HuH-7 (cell line): ENCODE results near the gene FAM210A.

Experiments used
- DNase-seq: peaks from one replicate; pipeline ENCODE4 v3.0.0; 2011; ENCODE audit warnings: low spot score

The FAM210A gene

GRCh38 chr18:13621886-13622619 is 104.3 kb downstream of the FAM210A start:
- no peak for DNase-seq

GRCh38 chr18:13621446-13621849 is 104.9 kb downstream of the FAM210A start:
- no peak for DNase-seq

- DNase-seq: no peak
These were observed 105.4 kb downstream of the FAM210A start for GRCh38 chr18:13620818-13621445.

DNA sequence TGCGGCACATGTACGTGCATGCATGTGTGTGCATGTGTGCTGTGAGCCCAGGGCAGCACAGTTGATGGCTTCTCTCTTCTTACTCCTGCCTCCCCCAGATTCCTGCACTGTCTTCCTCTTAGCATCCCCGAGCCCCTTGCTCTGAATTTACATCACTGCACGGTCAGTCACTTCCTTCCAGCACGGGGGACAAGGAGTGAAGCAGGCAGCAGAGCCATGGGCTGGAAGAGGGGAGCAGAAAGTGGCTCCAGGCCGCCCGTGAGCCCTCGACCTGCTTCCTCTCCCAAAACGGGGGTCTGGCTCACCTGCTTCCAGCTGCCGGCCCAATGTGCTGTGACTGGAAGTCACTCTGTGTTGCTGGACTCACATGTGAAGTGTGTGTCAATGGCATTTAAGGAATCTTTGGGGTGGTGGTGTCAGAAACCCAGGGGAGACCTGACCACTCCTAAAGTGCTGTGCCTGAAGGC is 106.1 kb downstream of the FAM210A start:
- DNase-seq: no peak

GRCh38 chr18:13619505-13620205 is 106.7 kb downstream of the FAM210A start:
- no peak for DNase-seq

DNA sequence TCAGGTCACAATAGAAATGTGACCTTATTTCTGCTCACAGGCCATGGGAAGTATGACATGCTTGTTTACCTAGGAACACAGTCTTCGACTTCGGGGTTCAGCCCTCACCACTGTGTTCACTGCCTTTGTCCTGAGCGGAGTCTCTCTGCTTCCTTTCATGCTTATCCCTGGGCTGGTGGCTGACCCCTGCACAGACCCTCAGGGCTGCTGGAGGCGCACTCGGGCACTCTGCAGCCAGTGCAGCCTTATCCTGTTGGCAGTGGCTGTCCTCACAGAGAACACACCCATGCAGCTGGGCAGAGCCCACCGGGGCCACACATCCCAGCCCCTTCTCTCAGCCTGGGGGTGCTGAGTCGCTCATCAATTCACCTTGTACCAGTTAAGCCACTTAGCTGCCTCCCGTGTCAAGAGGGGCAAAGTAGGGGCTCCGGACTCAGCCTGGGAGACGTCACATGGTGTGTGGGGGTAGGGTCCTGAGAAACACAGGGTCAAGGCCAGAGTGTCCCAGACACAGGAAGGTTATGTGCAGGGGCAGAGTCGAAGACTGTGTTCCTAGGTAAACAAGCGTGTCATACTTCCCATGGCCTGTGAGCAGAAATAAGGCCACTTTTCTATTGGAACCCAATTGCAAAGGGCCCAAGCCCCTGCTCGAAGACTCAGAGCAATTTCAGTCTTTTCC is 107.5 kb downstream of the FAM210A start:
- no peak for DNase-seq

- DNase-seq: no peak
These were observed 108.4 kb downstream of the FAM210A start for GRCh38 chr18:13617826-13618515.

DNA sequence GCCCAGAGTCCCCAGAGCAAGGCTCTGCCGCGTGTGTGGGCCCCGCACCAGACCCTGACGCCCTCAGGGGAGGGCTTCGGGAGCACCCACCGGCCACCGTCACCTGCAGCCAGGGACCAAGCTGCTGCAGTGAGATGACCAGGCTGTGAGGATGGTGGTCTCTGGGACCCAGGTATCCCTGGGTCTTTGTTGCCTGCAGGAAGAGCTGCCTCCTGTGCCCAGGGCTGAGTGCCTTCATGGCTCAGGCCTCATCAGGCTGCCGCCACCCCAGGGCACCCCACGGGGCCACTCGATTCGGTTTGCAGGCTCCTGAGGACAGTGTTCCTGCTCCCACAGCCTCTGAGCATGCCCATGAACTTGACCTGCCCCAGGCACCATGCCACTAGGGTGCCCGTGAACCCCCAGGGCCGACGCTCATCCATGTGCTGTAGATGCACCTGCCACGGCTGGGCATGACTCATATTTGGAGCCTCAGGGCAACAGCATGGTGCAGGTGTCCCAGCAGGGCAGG is 109.8 kb downstream of the FAM210A start:
- DNase-seq: no peak

DNA sequence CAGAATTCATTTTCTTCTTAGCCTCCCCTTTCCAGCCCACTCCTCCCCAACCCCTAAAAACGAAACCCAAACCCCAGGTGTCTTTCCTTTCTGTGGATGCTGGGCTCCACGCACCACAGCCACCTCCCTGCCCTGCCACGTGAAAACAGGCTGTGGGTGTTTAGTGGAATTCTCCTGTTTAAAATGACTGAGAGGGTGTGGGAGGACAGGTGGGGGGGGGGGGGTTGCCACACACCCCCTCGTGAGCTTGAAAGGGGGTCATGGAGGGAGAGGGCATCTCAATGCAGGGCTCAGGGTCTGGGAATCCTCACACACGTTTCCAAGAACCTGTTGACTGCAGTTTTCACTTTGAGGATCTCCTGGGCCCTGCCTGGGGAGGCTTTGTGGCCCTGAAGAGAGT is 110.3 kb downstream of the FAM210A start:
- no peak for DNase-seq

GRCh38 chr18:13615432-13615861 is 110.9 kb downstream of the FAM210A start:
- DNase-seq: no peak

DNA sequence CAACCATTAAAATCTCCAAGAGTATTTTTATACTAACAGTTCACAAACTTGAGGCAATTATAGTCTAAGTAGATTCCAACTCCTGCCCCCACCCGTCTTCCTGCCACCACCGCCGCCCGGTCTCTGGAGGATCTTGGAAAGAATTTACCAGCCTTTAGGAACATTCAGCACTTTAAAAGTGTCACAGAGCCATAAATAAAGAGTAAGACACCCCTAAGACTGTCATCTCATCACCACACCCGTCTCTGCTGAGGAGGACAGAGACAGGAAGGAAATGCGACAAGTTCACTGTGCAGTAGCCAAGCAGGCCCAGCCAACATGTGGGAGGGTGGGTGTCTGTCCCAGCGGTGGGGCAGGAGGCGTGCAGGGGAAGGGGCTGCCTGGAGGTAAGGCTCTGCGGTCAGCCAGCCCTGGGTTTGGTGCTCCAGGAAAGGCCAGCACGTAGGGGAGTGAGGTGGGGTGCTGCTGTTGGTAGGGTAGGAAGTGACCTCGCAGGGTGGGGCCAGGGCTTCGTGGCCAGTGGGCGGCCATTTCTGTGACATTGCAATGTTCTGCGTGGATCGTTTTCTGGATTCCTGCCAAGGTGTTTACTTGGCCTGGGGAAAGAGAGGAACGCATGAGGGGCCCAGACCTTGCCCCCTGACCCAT is 111.6 kb downstream of the FAM210A start:
- no peak for DNase-seq

DNA sequence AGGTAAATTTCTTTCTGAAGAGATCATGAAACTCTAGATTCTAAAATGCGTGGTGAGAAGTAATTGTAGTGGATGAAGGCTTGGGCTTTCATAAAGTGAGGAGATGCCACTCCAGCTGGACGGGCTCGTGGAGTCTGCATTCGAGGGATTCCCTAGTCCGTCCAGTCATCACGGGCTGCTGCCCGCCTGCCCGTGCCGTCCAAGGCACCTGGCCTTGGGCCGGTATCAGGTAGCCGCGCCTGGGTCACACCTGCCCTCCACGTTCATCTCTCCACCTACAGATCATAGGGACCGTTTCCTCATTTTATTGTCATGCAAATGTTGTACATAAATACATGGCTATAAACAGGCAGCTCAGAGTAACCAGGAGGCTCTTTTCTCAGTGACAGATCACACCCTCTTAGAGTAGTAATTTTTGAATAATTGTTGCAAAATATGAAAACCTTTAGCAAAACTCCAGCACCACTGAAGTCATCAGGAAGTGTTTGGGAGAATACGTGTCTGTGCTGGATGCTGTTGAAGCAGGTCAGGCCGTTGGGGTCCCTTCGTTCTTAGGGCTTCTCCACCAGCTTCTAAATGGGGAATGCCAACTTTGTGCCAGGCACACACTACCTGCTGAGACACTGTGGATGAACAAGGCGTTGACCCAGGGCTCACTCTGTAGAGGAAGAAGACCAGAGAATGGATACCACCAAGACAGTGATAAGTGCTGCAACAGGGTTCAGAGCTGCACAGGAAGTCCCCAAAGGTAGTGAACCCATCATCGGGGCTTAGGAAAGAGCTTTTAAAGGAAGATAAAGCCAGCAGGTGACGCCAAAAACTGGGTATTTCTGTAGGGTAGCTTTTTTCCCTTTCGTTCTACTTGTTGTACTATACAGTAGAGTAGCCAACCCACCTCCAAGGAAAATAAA is 112.5 kb downstream of the FAM210A start:
- DNase-seq: no peak
